GM18520 (cell line): ENCODE results near the gene TMEM184B.
"Not testable (repeated sequence)": the region's sequence is repeated elsewhere in the genome, so short reads cannot be mapped to it uniquely, and the experiment has no call there.

Experiments used
- ATAC-seq: cut with Tn5 transposase; IDR thresholded peaks from one replicate; pipeline ENCODE4 v1.9.1; 2021; ENCODE audit not compliant: unreplicated experiment

The TMEM184B gene

DNA sequence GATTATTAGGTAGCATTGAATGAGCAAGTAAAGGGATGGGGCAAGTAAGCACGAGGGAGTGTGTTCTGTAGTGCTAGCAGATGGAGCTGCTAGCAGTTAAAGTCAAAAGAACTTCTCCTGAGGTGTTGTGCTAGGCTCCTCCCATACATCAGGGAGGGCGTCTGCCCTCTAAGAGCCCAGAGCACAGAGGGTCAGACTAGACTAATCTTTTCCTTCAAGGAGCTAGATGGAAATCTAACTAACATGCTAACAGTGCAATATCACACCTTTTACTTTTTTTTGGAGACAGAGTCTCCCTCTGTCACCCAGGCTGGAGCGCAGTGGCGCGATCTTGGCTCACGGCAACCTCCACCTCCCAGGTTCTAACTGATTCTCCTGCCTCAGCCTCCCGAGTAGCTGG, 88.0 kb downstream of the TMEM184B start:
- no peak for ATAC-seq

GRCh38 chr22:38181453-38182200, 91.2 kb downstream of the TMEM184B start, which contains the start of gene PLA2G6:
PLA2G6 (minus strand) TSS chr22:38181830; CDS start chr22:38169426, 12,404 bp downstream.
- peak; percentile 78 for ATAC-seq

DNA sequence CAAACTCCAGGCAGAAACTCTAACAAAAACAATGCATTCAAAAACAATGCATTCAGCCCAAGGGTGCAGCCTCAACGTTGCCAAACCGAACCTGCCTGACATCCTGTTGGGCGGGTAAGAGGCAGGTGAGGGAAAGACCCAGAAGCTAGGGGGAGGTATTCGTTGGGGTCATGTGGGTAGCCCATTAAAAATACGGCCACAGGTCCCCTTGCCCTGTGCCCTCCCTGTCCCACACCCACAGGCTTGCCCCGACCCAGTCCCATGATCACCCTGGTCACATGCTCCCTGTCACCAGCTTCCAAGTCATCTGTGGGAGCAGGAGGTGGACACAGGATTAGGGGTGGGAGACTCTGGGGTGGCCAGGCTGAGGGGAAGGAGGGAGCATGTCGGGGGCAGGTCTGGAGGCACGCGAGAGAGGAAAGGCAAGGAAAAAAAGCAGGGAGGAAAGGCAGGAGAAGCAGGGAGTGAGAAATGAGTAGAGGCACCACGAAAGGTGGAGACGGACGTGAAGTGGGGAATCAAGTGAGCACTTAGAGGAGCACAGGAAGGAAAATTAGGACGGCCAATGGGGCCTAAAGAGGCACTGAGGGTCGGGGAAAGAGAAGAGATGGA, 91.9 kb downstream of the TMEM184B start:
- ATAC-seq: no peak

GRCh38 chr22:38178605-38178937, 94.2 kb downstream of the TMEM184B start:
- ATAC-seq: not testable (repeated sequence)

DNA sequence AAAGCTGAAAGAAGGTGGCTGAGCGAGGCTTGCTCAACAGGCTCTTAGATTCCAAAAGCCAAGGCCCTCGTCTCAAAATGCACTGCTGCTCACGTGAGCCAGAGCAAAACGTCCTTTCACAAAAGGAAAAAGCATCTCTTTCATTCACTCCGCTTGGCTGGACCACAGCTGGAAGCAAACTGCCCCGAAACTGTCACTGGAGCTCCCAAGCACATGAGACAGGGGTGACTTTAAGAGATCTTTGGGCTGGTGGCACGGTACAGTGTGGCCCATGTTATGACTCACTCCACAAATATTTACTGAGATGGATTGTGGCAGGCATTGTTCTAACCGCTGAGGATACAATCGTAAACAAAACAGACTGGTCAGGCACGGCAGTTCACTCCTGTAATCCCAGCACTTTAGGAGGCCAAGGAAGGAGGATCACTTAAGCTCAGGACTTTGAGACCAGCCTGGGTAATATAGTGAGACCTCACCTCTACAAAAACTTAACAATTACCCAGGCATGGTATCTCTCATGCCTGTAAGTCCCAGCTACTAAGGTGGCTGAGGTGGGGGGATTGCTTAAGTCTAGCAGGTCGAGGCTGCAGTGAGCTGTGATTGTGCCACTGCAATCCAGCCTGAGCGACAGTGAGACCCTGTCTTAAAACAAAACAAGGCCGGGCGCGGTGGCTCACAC, 94.7 kb downstream of the TMEM184B start:
- ATAC-seq: no peak

GRCh38 chr22:38177571-38177925, 95.3 kb downstream of the TMEM184B start:
- not testable (repeated sequence) for ATAC-seq

DNA sequence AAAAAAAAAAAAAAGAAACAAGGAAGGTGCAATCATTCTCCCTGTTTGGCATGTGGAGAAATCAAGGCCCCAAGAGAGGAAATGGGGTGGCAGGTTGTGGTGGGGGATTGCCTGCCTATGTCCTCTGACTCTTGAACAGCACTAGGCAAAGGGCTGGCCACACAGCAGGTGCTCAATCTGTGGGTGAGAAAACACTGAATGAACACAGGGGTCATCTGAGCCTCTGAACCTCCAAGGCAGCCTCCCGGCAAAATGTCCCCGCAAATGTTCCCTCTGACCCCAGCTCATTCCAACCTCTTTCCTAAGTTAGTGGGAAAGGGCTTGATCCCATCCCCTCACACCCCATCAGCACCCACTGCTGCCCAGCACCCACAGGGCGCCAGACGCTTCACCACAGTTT, 95.8 kb downstream of the TMEM184B start:
- no peak for ATAC-seq

DNA sequence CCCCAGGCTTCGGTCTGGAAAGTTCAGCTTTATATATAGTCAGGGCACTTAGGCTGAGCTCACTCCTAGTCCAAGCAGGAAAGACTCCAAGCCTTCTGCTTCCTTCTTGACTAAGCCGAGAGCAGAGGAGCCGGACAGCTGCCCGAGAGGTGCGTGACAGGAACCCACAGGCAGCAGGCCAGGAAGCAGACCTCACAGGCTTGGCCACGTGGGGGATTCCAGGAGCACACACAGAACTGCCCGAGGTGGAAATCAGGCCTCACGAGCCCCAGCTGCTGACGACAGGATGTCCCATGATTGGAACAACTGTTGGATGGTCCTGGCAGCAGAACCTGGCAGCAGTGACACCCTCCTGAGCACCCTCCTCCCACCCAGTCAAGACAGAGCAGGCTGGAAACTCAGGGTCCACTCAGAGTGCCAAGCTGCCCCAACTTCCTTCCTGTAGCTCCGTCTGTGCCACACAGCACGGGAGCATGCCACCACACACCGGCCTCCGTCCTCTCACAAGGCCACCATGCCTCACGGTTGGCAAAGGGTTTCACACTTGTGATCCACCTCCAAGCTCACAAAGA, 96.6 kb downstream of the TMEM184B start:
- ATAC-seq: no peak

DNA sequence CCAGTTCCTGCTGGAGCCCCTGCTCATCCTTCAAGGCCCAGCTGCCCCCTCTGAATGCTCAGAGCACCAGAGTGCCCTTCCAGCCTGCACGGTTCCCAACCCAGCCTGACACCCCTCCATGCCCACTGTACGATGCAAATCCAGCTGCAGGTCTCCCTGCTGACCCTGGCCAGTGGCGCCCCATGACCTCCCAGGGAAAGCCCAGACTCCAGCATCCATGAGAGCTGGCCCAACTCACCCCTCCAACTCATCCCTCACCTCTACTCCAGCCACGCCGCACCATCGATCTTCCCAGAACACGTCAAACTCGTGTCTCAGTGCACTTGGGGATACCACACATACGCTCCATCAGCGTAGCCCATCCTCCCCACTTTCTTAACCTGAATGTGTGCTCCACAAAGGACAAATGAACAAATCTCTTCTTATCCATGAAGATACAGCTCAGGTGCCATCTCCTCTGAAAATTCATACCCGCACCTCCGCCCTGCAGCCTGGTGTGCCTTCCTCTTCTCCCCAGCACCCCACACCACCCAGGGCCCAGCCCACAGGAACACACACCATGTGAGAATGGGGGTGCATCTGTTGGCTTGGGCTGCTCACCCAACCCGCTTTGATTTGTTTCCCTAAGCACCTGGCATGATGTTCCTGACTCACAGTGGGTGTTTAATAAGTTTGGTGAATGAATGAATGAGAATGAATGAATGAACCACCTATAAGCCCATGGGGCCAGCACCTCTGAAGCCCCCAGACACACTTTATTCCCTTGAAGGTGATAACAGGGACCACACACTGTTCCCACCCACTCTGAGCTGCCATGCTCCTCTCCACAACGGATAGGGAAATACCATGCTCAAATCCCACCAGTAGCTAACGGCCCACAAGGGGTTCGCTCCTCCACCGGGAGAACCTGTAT, 97.3 kb downstream of the TMEM184B start:
- ATAC-seq: no peak

- no peak for ATAC-seq
Observed at GRCh38 chr22:38174626-38175025, 98.2 kb downstream of the TMEM184B start.

- no peak for ATAC-seq
Observed at GRCh38 chr22:38173641-38173906, 99.2 kb downstream of the TMEM184B start.

GRCh38 chr22:38172832-38173640, 99.8 kb downstream of the TMEM184B start:
- no peak for ATAC-seq

- no peak for ATAC-seq
Observed at GRCh38 chr22:38171927-38172831, 100.6 kb downstream of the TMEM184B start.

DNA sequence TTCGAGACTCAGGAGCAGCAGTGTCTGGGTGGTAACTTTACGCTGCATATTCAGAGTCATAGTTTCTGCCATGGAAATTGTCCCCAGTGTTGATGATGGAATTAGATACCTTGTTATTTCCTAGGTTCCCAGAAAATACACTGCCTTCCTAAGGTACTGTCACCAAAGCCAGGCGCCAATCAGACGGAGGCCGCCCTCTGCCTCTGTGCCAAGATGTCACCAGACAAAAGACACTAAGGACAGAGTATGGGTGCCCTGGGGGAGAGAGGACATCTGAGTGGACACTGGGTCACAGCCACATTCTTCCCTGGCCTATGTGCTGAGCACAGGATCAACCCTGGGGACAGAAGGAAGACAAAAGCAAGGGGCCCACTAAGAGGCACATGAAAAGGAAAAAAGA, 102.3 kb downstream of the TMEM184B start:
- ATAC-seq: no peak
